Adipose tissue (tissue), 3 donors: ENCODE data around the gene GSX2. TPM values are rescaled to one million over a fixed set of nuclear protein-coding genes. Genes with fewer than 3 reads are reported as not detected.

Source experiments
- H3K27ac ChIP-seq: one replicate; pipeline ENCODE4 v1.5.1; 2013; ENCODE audit warnings: low read depth, low read length
- WGBS, 3 donors: extraction: QIAGEN DNeasy Blood & Tissue Kit; methylation state at CpG; one replicate each; pipeline ENCODE4 v1.1.7; 2013; 5-methylcytosine and 5-hydroxymethylcytosine counted together
- polyA plus RNA-seq, 3 donors: library from polyadenylated mRNA; stranded (reverse); fragments of 200-250 nt; gene quantifications; one replicate each; pipeline ENCODE4 v1.2.3, GENCODE V29; 2013
- donor health status: healthy with polysubstance abuse.
- donor health status: Bipolar disorder and iron deficiency.
- donor health status: healthy.

Gene GSX2
- polyA plus RNA-seq, 3 donors = not detected

GRCh38 chr4:54073271-54073880 lies 26.6 kb upstream of the GSX2 start:
- H3K27ac ChIP-seq = no peak overlapping the region
- 97 to 98% (median 98%) methylated on average over 2 of the region's 2 CpGs for WGBS, 3 donors

- H3K27ac ChIP-seq = no peak overlapping the region
Measured at GRCh38 chr4:54074381-54074780, 25.6 kb upstream of the GSX2 start.

GRCh38 chr4:54076673-54077072 lies 23.3 kb upstream of the GSX2 start:
- no peak overlapping the region for H3K27ac ChIP-seq

- 96 to 97% (median 97%) methylated on average over 1 of the region's 1 CpG for WGBS, 3 donors
Measured at GRCh38 chr4:54077812-54078211, 22.2 kb upstream of the GSX2 start.

GRCh38 chr4:54082168-54082567 lies 17.8 kb upstream of the GSX2 start:
- H3K27ac ChIP-seq = no peak overlapping the region
- 60% methylated on average over 1 of the region's 1 CpG for WGBS, 3 donors

More at GRCh38 chr4:54077812-54078211, 22.2 kb upstream of the GSX2 start:
- H3K27ac ChIP-seq = no peak overlapping the region

GRCh38 chr4:54085284-54085683 lies 14.7 kb upstream of the GSX2 start:
- WGBS, 3 donors = 82 to 90% (median 85%) methylated on average over 3 of the region's 3 CpGs
- no peak overlapping the region for H3K27ac ChIP-seq

GRCh38 chr4:54089875-54090274 lies 10.1 kb upstream of the GSX2 start:
- WGBS, 3 donors = 100% methylated on average over 1 of the region's 1 CpG
- H3K27ac ChIP-seq = no peak overlapping the region

- 81 to 93% (median 85%) methylated on average over 8 of the region's 8 CpGs for WGBS, 3 donors
- H3K27ac ChIP-seq = no peak overlapping the region
Measured at GRCh38 chr4:54090404-54090803, 9.6 kb upstream of the GSX2 start.

GRCh38 chr4:54090804-54091623 lies 8.9 kb upstream of the GSX2 start:
- H3K27ac ChIP-seq = no peak overlapping the region
- WGBS, 3 donors = 11 to 23% (median 21%) methylated on average over 24 to 27 of the region's 27 CpGs

GRCh38 chr4:54091637-54092404 lies 8.1 kb upstream of the GSX2 start:
- no peak overlapping the region for H3K27ac ChIP-seq
- 1% methylated on average over 48 of the region's 48 CpGs for WGBS, 3 donors

- no peak overlapping the region for H3K27ac ChIP-seq
- 16 to 25% (median 20%) methylated on average over 13 of the region's 13 CpGs for WGBS, 3 donors
Measured at GRCh38 chr4:54092405-54093323, 7.3 kb upstream of the GSX2 start.

GRCh38 chr4:54093324-54094240 lies 6.4 kb upstream of the GSX2 start:
- WGBS, 3 donors = 18 to 31% (median 30%) methylated on average over 37 of the region's 37 CpGs
- H3K27ac ChIP-seq = no peak overlapping the region

- 47 to 61% (median 47%) methylated on average over 6 of the region's 6 CpGs for WGBS, 3 donors
- H3K27ac ChIP-seq = no peak overlapping the region
Measured at GRCh38 chr4:54094451-54094850, 5.5 kb upstream of the GSX2 start.

GRCh38 chr4:54095110-54095825 lies 4.7 kb upstream of the GSX2 start:
- WGBS, 3 donors = 21 to 40% (median 32%) methylated on average over 19 of the region's 19 CpGs

GRCh38 chr4:54096295-54096962 lies 3.5 kb upstream of the GSX2 start:
- 26 to 43% (median 36%) methylated on average over 13 of the region's 13 CpGs for WGBS, 3 donors
- no peak overlapping the region for H3K27ac ChIP-seq

More at GRCh38 chr4:54095110-54095825, 4.7 kb upstream of the GSX2 start:
- no peak overlapping the region for H3K27ac ChIP-seq

- no peak overlapping the region for H3K27ac ChIP-seq
- 45 to 72% (median 58%) methylated on average over 6 of the region's 6 CpGs for WGBS, 3 donors
Measured at GRCh38 chr4:54097152-54097551, 2.8 kb upstream of the GSX2 start.
